Thyroid gland (tissue), 4 donors: ENCODE measurements around the gene USP48.

Experiments
- CTCF ChIP-seq, 6 experiments: fragments of 200-600 bp in 3 of 6; fragments of 450-650 bp in 3 of 6; sonication (generic) in 3 of 6; IDR thresholded peaks; one replicate each; pipeline ENCODE4 v1.5.1; 2016 to 2019; ENCODE audit warnings: antibody characterized with exemption in 6 of 6, mild to moderate bottlenecking in 2 of 6, inconsistent platforms in 1 of 6, moderate library complexity in 1 of 6
- POLR2A ChIP-seq, 2 donors: fragments of 450-650 bp; IDR thresholded peaks; one replicate each; pipeline ENCODE4 v1.6.1; 2017; ENCODE audit warnings: antibody characterized with exemption in 2 of 2, mild to moderate bottlenecking in 2 of 2, moderate library complexity in 1 of 2

- TF ChIP-seq CTCF (IDR thresholded peaks at IDR 0.05) (no peak), POLR2A (IDR thresholded peaks at IDR 0.05) (no peak)
These were observed 127.7 kb downstream of the USP48 start for GRCh38 chr1:21655259-21655658.
